GM18861 (cell line): ENCODE results near the gene DMXL2.
"Not testable (repeated sequence)": the region's sequence is repeated elsewhere in the genome, so short reads cannot be mapped to it uniquely, and the experiment has no call there.

Source experiments
- ATAC-seq: cut with Tn5 transposase; IDR thresholded peaks from one replicate; pipeline ENCODE4 v1.9.1; 2021; ENCODE audit not compliant: unreplicated experiment

Gene DMXL2

DNA sequence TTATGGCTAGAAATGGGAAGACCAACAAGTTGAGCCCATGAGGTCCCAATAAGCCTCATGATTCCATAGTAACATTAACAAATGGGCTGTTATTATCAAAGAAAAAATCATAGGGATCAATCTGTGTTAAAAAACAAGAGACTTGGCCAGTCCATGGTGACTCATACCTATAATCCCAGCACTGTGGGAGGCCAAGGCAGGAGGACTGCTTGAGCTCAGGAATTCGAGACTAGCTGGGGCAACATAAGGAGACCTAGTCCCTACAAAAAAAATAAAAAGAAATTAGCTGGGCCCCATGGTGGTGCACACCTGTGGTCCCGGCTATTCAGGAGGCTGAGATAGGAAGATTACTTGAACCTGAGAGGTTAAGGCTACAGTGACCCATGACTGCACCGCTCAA lies 124.8 kb downstream of the DMXL2 start:
- ATAC-seq, result no peak

- no peak for ATAC-seq
Measured at GRCh38 chr15:51496246-51496645, 126.3 kb downstream of the DMXL2 start.

DNA sequence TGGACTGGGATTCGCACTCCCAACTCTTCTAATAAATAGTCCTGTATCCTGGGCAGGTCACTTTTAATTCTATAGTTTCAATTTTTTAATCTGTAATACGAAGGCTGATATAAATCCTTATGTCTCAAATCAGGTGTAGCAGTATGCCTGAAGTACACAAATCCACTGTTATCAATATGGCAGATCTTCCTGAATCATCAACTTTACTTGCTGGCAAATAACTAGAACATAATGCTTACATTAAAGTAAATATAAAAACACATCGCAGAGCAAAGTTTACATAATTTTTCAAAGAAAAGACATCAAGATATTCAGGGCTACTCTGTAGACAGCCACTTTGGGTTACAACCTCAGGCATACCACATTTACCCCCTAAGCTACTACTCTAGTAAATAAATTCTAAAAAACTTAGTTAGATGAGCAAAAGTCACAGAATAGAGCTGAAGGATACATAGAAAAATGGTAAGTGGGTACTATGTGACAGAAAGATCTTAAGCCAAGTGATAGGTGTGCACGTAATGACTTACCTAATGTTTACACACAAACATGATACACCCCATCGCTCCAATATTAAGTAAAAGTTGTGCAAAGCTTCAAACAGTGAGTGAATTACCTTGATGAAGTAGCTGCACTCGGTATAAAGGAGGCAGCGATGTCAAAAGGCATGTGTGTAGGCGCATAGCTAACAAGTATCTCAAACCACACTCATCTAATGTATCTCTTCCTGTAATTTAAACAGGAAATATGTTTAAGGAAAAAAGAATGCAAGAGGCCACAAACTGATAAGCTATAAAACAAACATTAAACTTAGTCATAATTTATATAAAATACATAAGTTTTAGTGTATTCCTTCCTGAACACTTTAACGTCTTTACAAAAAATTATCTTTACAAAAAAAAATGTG lies 127.9 kb downstream of the DMXL2 start:
- ATAC-seq, result no peak

DNA sequence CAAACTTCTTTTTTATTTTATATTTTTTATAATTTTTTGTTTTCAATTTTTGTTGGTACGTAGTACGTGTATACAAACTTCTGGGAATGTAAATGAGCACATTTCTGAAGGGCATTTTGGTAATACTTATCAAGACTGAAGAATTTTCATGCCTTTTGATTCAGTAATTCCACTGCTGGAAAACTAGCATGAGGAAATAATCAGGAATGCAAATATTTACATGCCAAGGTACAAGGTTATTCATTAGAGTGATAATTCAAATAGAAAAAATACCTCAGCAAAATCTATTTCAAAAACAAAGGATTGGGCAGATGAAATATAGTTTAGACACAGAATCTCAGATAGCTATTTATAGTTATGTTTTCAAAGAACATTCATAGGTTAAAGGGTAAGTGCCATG lies 128.7 kb downstream of the DMXL2 start:
- ATAC-seq, result no peak

DNA sequence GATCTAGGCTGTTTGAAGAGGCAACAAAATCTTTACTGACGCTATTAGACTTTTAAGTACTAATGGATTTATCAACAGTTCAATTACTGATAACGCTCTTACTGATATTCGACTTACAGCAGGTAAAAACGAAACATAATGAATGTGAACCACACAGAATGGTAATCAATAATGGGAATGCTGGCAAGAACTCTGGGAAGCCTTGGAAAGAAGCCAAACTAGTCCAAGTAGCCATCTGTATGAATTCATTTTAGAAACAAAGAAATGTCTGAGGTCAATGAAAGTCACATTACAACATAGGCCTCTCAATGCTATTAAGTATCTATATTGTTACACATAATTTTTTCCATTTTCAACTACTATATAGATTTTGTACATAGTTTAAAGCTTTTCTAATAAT lies 130.0 kb downstream of the DMXL2 start:
- no peak for ATAC-seq

GRCh38 chr15:51491941-51492340 lies 130.6 kb downstream of the DMXL2 start:
- ATAC-seq, result no peak

- no peak for ATAC-seq
Measured at GRCh38 chr15:51484781-51485180, 137.8 kb downstream of the DMXL2 start.

- ATAC-seq, result no peak
Measured at GRCh38 chr15:51483985-51484384, 138.6 kb downstream of the DMXL2 start.

- no peak for ATAC-seq
Measured at GRCh38 chr15:51483520-51483919, 139.1 kb downstream of the DMXL2 start.

- ATAC-seq, result no peak
Measured at GRCh38 chr15:51475736-51476135, 146.8 kb downstream of the DMXL2 start.

- ATAC-seq, result no peak
Measured at GRCh38 chr15:51470512-51470911, 152.1 kb downstream of the DMXL2 start.

- no peak for ATAC-seq
Measured at GRCh38 chr15:51460796-51461195, 161.8 kb downstream of the DMXL2 start.

- no peak for ATAC-seq
Measured at GRCh38 chr15:51450001-51450400, 172.6 kb downstream of the DMXL2 start.

DNA sequence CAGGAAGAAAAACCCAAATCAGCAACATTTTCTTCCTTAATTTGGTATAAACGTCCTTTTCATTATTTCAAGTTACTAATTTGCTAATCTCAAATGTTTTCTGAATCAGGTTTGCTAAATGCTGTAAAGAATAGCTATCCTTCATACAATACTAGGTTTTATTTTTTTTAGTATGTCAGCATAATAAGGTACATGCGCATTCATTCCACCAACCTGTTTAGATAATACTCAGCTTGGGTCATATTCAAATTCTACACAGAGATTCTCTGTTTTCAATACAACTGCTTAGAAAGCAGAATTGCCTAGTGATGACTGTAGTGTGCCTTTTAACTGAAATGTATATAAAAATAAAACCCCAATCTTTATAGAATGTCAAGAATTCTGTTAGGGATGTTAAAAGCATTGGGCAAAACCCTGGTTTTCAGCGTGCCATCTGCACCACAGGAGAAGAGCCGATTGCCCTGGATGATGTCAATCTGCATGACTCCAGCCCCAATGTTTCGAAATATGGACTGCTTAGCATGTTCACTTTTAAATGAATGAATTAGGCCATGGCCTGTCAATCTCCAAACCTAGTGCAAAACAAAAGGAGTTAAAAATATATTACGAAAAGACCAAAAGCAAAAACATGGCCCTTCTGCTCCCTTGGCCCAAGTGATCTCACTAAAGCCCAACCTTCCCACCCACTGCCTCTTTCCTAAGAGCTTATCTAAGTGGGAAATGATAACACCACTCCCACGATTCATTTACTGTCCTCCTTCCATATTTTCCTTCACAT lies 173.8 kb downstream of the DMXL2 start:
- no peak for ATAC-seq

- ATAC-seq, result no peak
Measured at GRCh38 chr15:51447855-51448621, 174.5 kb downstream of the DMXL2 start.

DNA sequence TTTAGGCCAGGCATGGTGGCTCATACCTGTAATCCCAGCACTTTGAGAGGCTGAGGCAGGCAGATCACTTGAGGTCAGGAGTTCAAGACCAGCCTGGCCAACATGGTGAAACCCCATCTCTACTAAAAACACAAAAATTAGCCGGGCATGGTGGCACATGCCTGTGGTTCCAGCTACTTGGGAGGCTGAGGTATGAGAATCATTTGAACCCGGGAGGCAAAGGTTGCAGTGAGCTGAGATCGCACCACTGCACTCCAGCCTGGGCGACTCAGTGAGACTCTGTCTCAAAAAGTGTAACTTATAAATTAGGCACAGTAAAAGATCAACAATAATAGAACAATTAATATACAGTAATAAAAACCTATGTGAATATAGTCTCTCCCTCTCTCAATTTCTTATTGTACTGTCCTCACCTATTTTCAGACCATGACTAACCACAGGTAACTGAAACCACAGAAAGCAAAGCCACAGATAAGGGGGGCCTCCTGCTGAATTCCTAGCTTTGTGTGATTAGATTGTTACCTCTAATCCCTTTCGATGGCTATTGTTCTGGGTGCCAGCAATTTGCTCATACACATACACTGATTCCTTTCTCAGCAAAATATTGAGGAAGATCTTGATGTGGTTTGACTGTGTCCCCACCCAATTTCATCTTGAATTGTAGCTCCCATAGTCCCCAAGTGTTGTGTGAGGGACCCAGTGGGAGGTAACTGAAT lies 176.4 kb downstream of the DMXL2 start:
- not testable (repeated sequence) for ATAC-seq

DNA sequence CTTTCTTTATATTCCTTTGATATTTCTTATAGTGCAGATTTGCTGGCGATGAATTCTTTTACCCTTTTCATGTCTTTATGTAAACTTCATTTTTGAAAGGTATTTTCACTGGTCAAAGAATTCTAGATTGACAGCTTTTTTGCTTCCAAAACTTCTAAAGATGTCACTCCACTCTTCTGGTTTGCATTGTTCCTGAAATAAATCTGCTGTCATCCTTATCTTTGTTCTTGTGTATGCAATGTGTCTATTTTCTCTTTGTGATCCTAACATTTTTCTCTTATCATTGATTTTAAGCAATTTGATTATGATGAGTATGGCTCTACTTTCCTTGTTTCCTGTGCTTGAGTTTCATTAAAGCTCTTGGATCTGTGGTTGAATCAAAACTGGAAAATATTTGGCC lies 177.8 kb downstream of the DMXL2 start:
- no peak for ATAC-seq

DNA sequence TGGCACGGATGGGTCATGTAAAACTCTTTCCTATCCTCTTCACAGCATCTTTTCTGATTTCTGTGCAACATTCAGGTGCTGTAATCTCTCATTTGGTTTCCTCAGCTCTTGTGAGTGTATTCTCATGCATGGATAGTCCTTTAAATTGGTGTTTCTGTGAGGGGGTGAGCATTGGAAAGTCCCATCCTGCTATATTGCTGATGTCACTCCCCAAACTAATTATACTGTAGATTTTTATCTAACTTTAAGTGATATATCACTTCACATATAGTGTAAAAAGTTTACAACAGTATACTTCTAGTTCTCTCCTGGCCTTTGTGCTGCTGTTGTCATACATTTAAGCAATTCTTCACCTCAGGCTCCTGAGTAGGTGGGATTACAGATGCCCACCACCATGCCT lies 178.5 kb downstream of the DMXL2 start:
- no peak for ATAC-seq

- ATAC-seq, result no peak
Measured at GRCh38 chr15:51443282-51443914, 179.2 kb downstream of the DMXL2 start.

DNA sequence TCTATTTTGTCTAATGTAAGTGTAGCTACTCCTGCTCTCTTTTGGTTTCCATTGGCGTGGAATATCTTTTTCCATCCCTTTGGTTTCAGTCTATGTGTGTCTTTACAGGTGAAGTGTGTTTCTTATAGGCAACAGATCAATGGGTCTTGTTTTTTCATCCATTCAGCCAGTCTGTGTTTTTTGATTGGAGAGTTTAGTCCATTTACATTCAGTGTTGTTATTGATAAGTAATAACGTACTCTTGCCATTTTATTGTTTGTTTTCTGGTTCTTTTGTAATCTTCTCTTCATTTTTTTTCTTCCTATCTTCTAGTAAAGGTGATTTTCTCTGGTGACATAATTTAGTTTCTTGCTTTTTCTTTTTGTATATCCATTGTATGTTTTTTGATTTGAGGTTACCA lies 184.0 kb downstream of the DMXL2 start:
- ATAC-seq, result no peak
